Breast epithelium (tissue), 3 donors: ENCODE data around the gene JOSD2.

Experiments used
- POLR2A ChIP-seq: fragments of 450-650 bp; IDR thresholded peaks from one replicate; pipeline ENCODE4 v1.6.1; 2016; ENCODE audit warnings: antibody characterized with exemption, mild to moderate bottlenecking, moderate library complexity
- TF ChIP-seq, protein P1 (sequence below), 3 donors: fragments of 450-650 bp; IDR thresholded peaks; one replicate each; pipeline ENCODE4 v1.5.1; 2016 to 2017; ENCODE audit warnings: antibody characterized with exemption in 3 of 3, mild to moderate bottlenecking in 3 of 3, moderate library complexity in 3 of 3

GRCh38 chr19:50514346-50515167 is 3.6 kb upstream of the JOSD2 start:
- TF ChIP-seq, protein P1, sequence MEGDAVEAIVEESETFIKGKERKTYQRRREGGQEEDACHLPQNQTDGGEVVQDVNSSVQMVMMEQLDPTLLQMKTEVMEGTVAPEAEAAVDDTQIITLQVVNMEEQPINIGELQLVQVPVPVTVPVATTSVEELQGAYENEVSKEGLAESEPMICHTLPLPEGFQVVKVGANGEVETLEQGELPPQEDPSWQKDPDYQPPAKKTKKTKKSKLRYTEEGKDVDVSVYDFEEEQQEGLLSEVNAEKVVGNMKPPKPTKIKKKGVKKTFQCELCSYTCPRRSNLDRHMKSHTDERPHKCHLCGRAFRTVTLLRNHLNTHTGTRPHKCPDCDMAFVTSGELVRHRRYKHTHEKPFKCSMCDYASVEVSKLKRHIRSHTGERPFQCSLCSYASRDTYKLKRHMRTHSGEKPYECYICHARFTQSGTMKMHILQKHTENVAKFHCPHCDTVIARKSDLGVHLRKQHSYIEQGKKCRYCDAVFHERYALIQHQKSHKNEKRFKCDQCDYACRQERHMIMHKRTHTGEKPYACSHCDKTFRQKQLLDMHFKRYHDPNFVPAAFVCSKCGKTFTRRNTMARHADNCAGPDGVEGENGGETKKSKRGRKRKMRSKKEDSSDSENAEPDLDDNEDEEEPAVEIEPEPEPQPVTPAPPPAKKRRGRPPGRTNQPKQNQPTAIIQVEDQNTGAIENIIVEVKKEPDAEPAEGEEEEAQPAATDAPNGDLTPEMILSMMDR (IDR thresholded peaks at IDR 0.05), result no peak
- TF ChIP-seq POLR2A, result no peak
